ENCODE measurements around the gene WIPF2. TPM values are rescaled to one million over a fixed set of nuclear protein-coding genes. Genes with fewer than 3 reads are reported as not detected.

The WIPF2 gene
- total RNA-seq, 1 experiment from 2014 or later, result 6.0 TPM

GRCh38 chr17:40281663-40282062 is 62.6 kb downstream of the WIPF2 start:
- BruUV-seq (replicated peaks), result no TSS peak
- H3K9me3 ChIP-seq (ENCODE audit: low read length), result no peaks in the 10 kb centered on the region
- no peaks in the 10 kb centered on the region for H3K9me2 ChIP-seq (replicated peaks; ENCODE audit: low read length)
- intact Hi-C loops (cut with micrococcal nuclease), result no loop called here
- DNase-seq (no peak), ATAC-seq (no peak)
- H3K9ac ChIP-seq (ENCODE audit: low read length), result no peak overlapping the region
- TF ChIP-seq EZH2 (IDR thresholded peaks at IDR 0.05; ENCODE audit: low read length, unreplicated experiment) (no peak), CTCF (conservative IDR thresholded peaks at IDR 0.05; ENCODE audit: low read depth, low read length) (no peak), EZH2phosphoT487 (IDR thresholded peaks at IDR 0.05; ENCODE audit: borderline replicate concordance, low read length) (no peak)
- H3K27me3 ChIP-seq (ENCODE audit: low read length), result no peaks in the 10 kb centered on the region
- no peak overlapping the region for H3K4me2 ChIP-seq (ENCODE audit: low read length)
- ChIA-PET CTCF (interaction anchor here (0.8 kb wide), 1 partner anchor 10 kb away, joined by 6 read pairs; no protein-coding TSS in a partner anchor), POLR2A (ENCODE audit: unreplicated experiment) (no interaction called here)
- peaks cover 25% of the 10 kb centered on the region for H3K4me1 ChIP-seq (ENCODE audit: insufficient read depth, low read length)
- no peak overlapping the region for H2AFZ ChIP-seq (ENCODE audit: low read length)
- H3K27ac ChIP-seq (ENCODE audit: low read length), result no peak overlapping the region
- H3K36me3 ChIP-seq (ENCODE audit: low read depth, low read length), result peaks cover 5% of the 10 kb centered on the region; the same call in 1 of the 2 replicates
- H3K4me3 ChIP-seq (ENCODE audit: low read length), result no peak overlapping the region
- no peaks in the 10 kb centered on the region for H4K20me1 ChIP-seq (ENCODE audit: low read length)
- no peaks in the 10 kb centered on the region for H3K79me2 ChIP-seq (ENCODE audit: low read length)
- H3F3A ChIP-seq (ENCODE audit: low read length, unreplicated experiment), result peaks cover 10% of the 10 kb centered on the region

GRCh38 chr17:40283662-40284061 is 64.6 kb downstream of the WIPF2 start:
- H3K9me2 ChIP-seq (replicated peaks; ENCODE audit: low read length), result no peaks in the 10 kb centered on the region
- ATAC-seq (peak; percentile 65), DNase-seq (peak; percentile 87)
- intact Hi-C loops (cut with micrococcal nuclease), result no loop called here
- peak overlapping the region; percentile 74 for H3K9ac ChIP-seq (ENCODE audit: low read length)
- H3K4me1 ChIP-seq (ENCODE audit: insufficient read depth, low read length), result peaks cover 25% of the 10 kb centered on the region
- peaks cover 10% of the 10 kb centered on the region for H3F3A ChIP-seq (ENCODE audit: low read length, unreplicated experiment)
- no peaks in the 10 kb centered on the region for H3K9me3 ChIP-seq (ENCODE audit: low read length)
- H3K27me3 ChIP-seq (ENCODE audit: low read length), result no peaks in the 10 kb centered on the region
- no peak for TF ChIP-seq CTCF (conservative IDR thresholded peaks at IDR 0.05; ENCODE audit: low read depth, low read length)
- TF ChIP-seq EZH2 (IDR thresholded peaks at IDR 0.05; ENCODE audit: low read length, unreplicated experiment), result no peak
- no peak for TF ChIP-seq EZH2phosphoT487 (IDR thresholded peaks at IDR 0.05; ENCODE audit: borderline replicate concordance, low read length)
- H3K27ac ChIP-seq (ENCODE audit: low read length), result peak overlapping the region; percentile 96
- H3K4me2 ChIP-seq (ENCODE audit: low read length), result peak overlapping the region; percentile 84
- POLR2A ChIA-PET (ENCODE audit: unreplicated experiment), result no interaction called here
- no peaks in the 10 kb centered on the region for H4K20me1 ChIP-seq (ENCODE audit: low read length)
- H3K36me3 ChIP-seq (ENCODE audit: low read depth, low read length), result 0 out of 2 replicates have a peak, but pooled peaks cover 5% of the 10 kb centered on the region
- BruUV-seq (replicated peaks), result no TSS peak
- peak overlapping the region; percentile 60 for H3K4me3 ChIP-seq (ENCODE audit: low read length)
- CTCF ChIA-PET, result interaction anchor here (0.6 kb wide), 1 partner anchor 81 kb away, joined by 3 read pairs; no protein-coding TSS in a partner anchor
- H3K79me2 ChIP-seq (ENCODE audit: low read length), result peaks cover 10% of the 10 kb centered on the region
- 0 out of 2 replicates have a peak overlapping the region, but pooled peaks have one; percentile 30 for H2AFZ ChIP-seq (ENCODE audit: low read length)

- H3K79me2 ChIP-seq (ENCODE audit: low read length), result peaks cover 15% of the 10 kb centered on the region
- no peaks in the 10 kb centered on the region for H3K27me3 ChIP-seq (ENCODE audit: low read length)
- peak overlapping the region; percentile 84 for H3K4me2 ChIP-seq (ENCODE audit: low read length)
- H3K9me2 ChIP-seq (replicated peaks; ENCODE audit: low read length), result no peaks in the 10 kb centered on the region
- no peak for TF ChIP-seq EZH2 (IDR thresholded peaks at IDR 0.05; ENCODE audit: low read length, unreplicated experiment)
- TF ChIP-seq CTCF (conservative IDR thresholded peaks at IDR 0.05; ENCODE audit: low read depth, low read length), result no peak; the same call in 1 of the 2 replicates
- TF ChIP-seq EZH2phosphoT487 (IDR thresholded peaks at IDR 0.05; ENCODE audit: borderline replicate concordance, low read length), result no peak
- POLR2A ChIA-PET (ENCODE audit: unreplicated experiment), result no interaction called here
- H2AFZ ChIP-seq (ENCODE audit: low read length), result no peak overlapping the region
- DNase-seq (peak; percentile 90), ATAC-seq (peak; percentile 21)
- peak overlapping the region; percentile 60 for H3K4me3 ChIP-seq (ENCODE audit: low read length)
- H3K36me3 ChIP-seq (ENCODE audit: low read depth, low read length), result 0 out of 2 replicates have a peak, but pooled peaks cover 7% of the 10 kb centered on the region
- H3K9me3 ChIP-seq (ENCODE audit: low read length), result no peaks in the 10 kb centered on the region
- peaks cover 5% of the 10 kb centered on the region for H4K20me1 ChIP-seq (ENCODE audit: low read length)
- BruUV-seq (replicated peaks), result TSS peak; percentile 23
- intact Hi-C loops (cut with micrococcal nuclease), result no loop called here
- H3K9ac ChIP-seq (ENCODE audit: low read length), result peak overlapping the region; percentile 55
- CTCF ChIA-PET, result no interaction called here
- H3F3A ChIP-seq (ENCODE audit: low read length, unreplicated experiment), result peaks cover 10% of the 10 kb centered on the region
- peaks cover 29% of the 10 kb centered on the region for H3K4me1 ChIP-seq (ENCODE audit: insufficient read depth, low read length)
- H3K27ac ChIP-seq (ENCODE audit: low read length), result peak overlapping the region; percentile 96
These were observed 65.1 kb downstream of the WIPF2 start for GRCh38 chr17:40284085-40284713.
